HCT116 (cell line): ENCODE measurements around the gene ANKRD44. TPM values are rescaled to one million over a fixed set of nuclear protein-coding genes. Genes with fewer than 3 reads are reported as not detected.

ENCODE experiments used
- ATAC-seq: fragments of 200-7000 bp; cut with Tn5 transposase; 2 replicates; pipeline ENCODE4 v1.9.1; 2020; ENCODE audit warnings: mild to moderate bottlenecking, moderate library complexity
- Bru-seq: library from RNA; stranded (reverse); fragments of 400-500 nt; gene quantifications from one replicate; lab custom pipeline; 2021; lab: Mats Ljungman, UMichigan
- BruChase-seq, 2 experiments: library from RNA; stranded (reverse); fragments of 400-500 nt; gene quantifications; one replicate each; lab custom pipeline; 2021; lab: Mats Ljungman, UMichigan
- BruUV-seq: library from RNA; stranded (reverse); fragments of 400-500 nt; replicated peaks from 2 replicates; lab custom pipeline; 2021; lab: Mats Ljungman, UMichigan
- CTCF ChIA-PET: fragments of 300-600 bp; sonication (Branson Sonifier 250); formaldehyde crosslinking; loops from one replicate; lab custom pipeline; 2021; ENCODE audit warnings: antibody characterized with exemption; lab: Charles Lee
- POLR2A ChIA-PET: fragments of 300-600, 350-600 bp; sonication (Branson Sonifier 250); formaldehyde crosslinking; loops from one replicate; lab custom pipeline; 2021; ENCODE audit warnings: antibody characterized with exemption; lab: Charles Lee
- RAD21 ChIA-PET, 2 experiments: fragments of 300-600 bp; sonication (Branson Sonifier 250); formaldehyde crosslinking; loops; one replicate each; lab custom pipeline; 2023; ENCODE audit warnings: low total read pairs in 2 of 2; ENCODE audit not compliant: uncharacterized antibody in 2 of 2, unreplicated experiment in 2 of 2, low non-redundant PET in 1 of 2; lab: Charles Lee
- DNase-seq: peaks from one replicate; pipeline ENCODE4 v3.0.0-alpha.2; 2010; ENCODE audit warnings: low read depth, low spot score
- H2AFZ ChIP-seq: fragments of 200-600 bp; shearing (Covaris generic), sonication (generic); 2 replicates; pipeline ENCODE4 v1.6.1; 2017; ENCODE audit warnings: low read depth, mixed run types, mixed read lengths, antibody characterized with exemption, low read length; ENCODE audit not compliant: poor library complexity, severe bottlenecking
- H3K27ac ChIP-seq: 2 replicates; pipeline ENCODE4 v1.5.1; 2012; ENCODE audit warnings: low read depth, low read length
- H3K27me3 ChIP-seq: fragments of 200-600 bp; sonication (generic); 2 replicates; pipeline ENCODE4 v1.6.1; 2016; ENCODE audit warnings: mixed run types, low read length, mixed read lengths; ENCODE audit not compliant: insufficient read depth
- H3K36me3 ChIP-seq, 2 experiments: fragments of 200-500 bp in 1 of 2; fragments of 200-600 bp in 1 of 2; sonication (Bioruptor generic) in 1 of 2; sonication (generic) in 1 of 2; 2 replicates each; pipeline versions ENCODE4 v1.5.1 to v1.6.1; 2014 to 2016; ENCODE audit warnings: low read length in 2 of 2, inconsistent platforms in 1 of 2, mixed read lengths in 1 of 2, mixed run types in 1 of 2; ENCODE audit not compliant: insufficient read depth in 2 of 2, control insufficient read depth in 1 of 2
- H3K4me1 ChIP-seq, 2 experiments: fragments of 200-600 bp in 1 of 2; sonication (generic) in 1 of 2; 2 replicates each; pipeline versions ENCODE4 v1.5.1 to v1.6.1; 2012 to 2017; ENCODE audit warnings: low read length in 2 of 2, inconsistent platforms in 1 of 2, mild to moderate bottlenecking in 1 of 2, mixed read lengths in 1 of 2, mixed run types in 1 of 2, moderate library complexity in 1 of 2; ENCODE audit not compliant: insufficient read depth in 2 of 2, control insufficient read depth in 1 of 2
- H3K4me2 ChIP-seq: fragments of 200-600 bp; sonication (generic); 2 replicates; pipeline ENCODE4 v1.6.1; 2017; ENCODE audit warnings: mixed run types, low read length, mixed read lengths
- H3K4me3 ChIP-seq, 2 experiments: fragments of 200-600 bp in 1 of 2; sonication (generic) in 1 of 2; replicated peaks in 1 of 2; 2 replicates each; pipeline ENCODE4 v1.5.1; 2011 to 2016; ENCODE audit warnings: low read length in 2 of 2, control low read depth in 1 of 2, low read depth in 1 of 2, mild to moderate bottlenecking in 1 of 2, mixed read lengths in 1 of 2, mixed run types in 1 of 2
- H3K79me2 ChIP-seq: fragments of 200-600 bp; sonication (generic); 2 replicates; pipeline ENCODE4 v1.6.1; 2017; ENCODE audit warnings: mild to moderate bottlenecking, mixed run types, low read length, moderate library complexity, mixed read lengths; ENCODE audit not compliant: insufficient read depth
- H3K9ac ChIP-seq: fragments of 200-600 bp; sonication (generic); 2 replicates; pipeline ENCODE4 v1.6.1; 2016; ENCODE audit warnings: low read length, mixed read lengths
- H3K9me2 ChIP-seq: fragments of 200-600 bp; sonication (generic), shearing (Covaris generic); 2 replicates; pipeline ENCODE4 v1.6.1; 2017; ENCODE audit warnings: mixed run types, mild to moderate bottlenecking, moderate library complexity; ENCODE audit not compliant: insufficient read depth
- H3K9me3 ChIP-seq, 2 experiments: fragments of 200-500 bp in 1 of 2; fragments of 200-600 bp in 1 of 2; sonication (Bioruptor generic) in 1 of 2; sonication (generic) in 1 of 2; 2 replicates each; pipeline ENCODE4 v1.6.1; 2014 to 2017; ENCODE audit warnings: low read length in 2 of 2, mixed read lengths in 2 of 2, inconsistent platforms in 1 of 2, low read depth in 1 of 2, mild to moderate bottlenecking in 1 of 2, mixed run types in 1 of 2, moderate library complexity in 1 of 2; ENCODE audit not compliant: control insufficient read depth in 1 of 2, insufficient read depth in 1 of 2
- H4K20me1 ChIP-seq: fragments of 200-600 bp; sonication (generic), shearing (Covaris generic); 2 replicates; pipeline ENCODE4 v1.6.1; 2017; ENCODE audit warnings: mixed run types, mild to moderate bottlenecking, moderate library complexity; ENCODE audit not compliant: insufficient read depth
- ATF3 ChIP-seq: IDR thresholded peaks from 2 replicates; pipeline ENCODE4 v1.6.1; 2012
- CEBPB ChIP-seq: IDR thresholded peaks from 2 replicates; pipeline ENCODE4 v1.6.1; 2012; ENCODE audit warnings: low read depth
- EZH2 ChIP-seq: fragments of 200-600 bp; sonication (generic); IDR thresholded peaks from 2 replicates; pipeline ENCODE4 v1.6.1; 2017; ENCODE audit warnings: antibody characterized with exemption, mixed run types
- FOSL1 ChIP-seq: IDR thresholded peaks from 2 replicates; pipeline ENCODE4 v1.6.1; 2012; ENCODE audit warnings: low read depth
- MAX ChIP-seq: IDR thresholded peaks from 2 replicates; pipeline ENCODE4 v1.6.1; 2012
- POLR2A ChIP-seq: IDR thresholded peaks from 2 replicates; pipeline ENCODE4 v1.7.0; 2011; ENCODE audit warnings: borderline replicate concordance; ENCODE audit not compliant: insufficient read depth, insufficient read length; ENCODE audit errors: extremely low read depth
- POLR2AphosphoS5 ChIP-seq: IDR thresholded peaks from 2 replicates; pipeline ENCODE4 v1.6.1; 2011; ENCODE audit warnings: mild to moderate bottlenecking, low read depth, low read length, moderate library complexity
- RAD21 ChIP-seq: IDR thresholded peaks from 2 replicates; pipeline ENCODE4 v1.6.1; 2012; ENCODE audit warnings: low read depth, mild to moderate bottlenecking
- REST ChIP-seq: IDR thresholded peaks from 2 replicates; pipeline ENCODE4 v1.6.1; 2012; ENCODE audit warnings: low read depth
- SIN3A ChIP-seq: IDR thresholded peaks from 2 replicates; pipeline ENCODE4 v1.6.1; 2012; ENCODE audit warnings: low read depth
- SP1 ChIP-seq: IDR thresholded peaks from 2 replicates; pipeline ENCODE4 v1.6.1; 2012; ENCODE audit warnings: low read depth
- SRF ChIP-seq: IDR thresholded peaks from 2 replicates; pipeline ENCODE4 v1.6.1; 2012; ENCODE audit warnings: low read depth
- TCF7L2 ChIP-seq: IDR thresholded peaks from 2 replicates; pipeline ENCODE4 v1.7.0; 2011; ENCODE audit warnings: borderline replicate concordance, inconsistent platforms; ENCODE audit not compliant: insufficient read depth, insufficient read length; ENCODE audit errors: extremely low read depth
- YY1 ChIP-seq: IDR thresholded peaks from 2 replicates; pipeline ENCODE4 v1.6.1; 2011; ENCODE audit warnings: low read length, low read depth, moderate library complexity, mild to moderate bottlenecking; ENCODE audit not compliant: insufficient replicate concordance; ENCODE audit errors: extremely low read depth
- ZBTB33 ChIP-seq: IDR thresholded peaks from 2 replicates; pipeline ENCODE4 v1.6.1; 2011; ENCODE audit warnings: mild to moderate bottlenecking, low read length, moderate library complexity; ENCODE audit not compliant: insufficient replicate concordance; ENCODE audit errors: extremely low read depth
- ZFX ChIP-seq: fragments of 450-650 bp; IDR thresholded peaks from 2 replicates; pipeline ENCODE4 v1.6.1; 2017
- ZNF274 ChIP-seq: fragments of 200-500 bp; sonication (Bioruptor generic); IDR thresholded peaks from 2 replicates; pipeline ENCODE4 v1.6.1; 2014; ENCODE audit warnings: mild to moderate bottlenecking, low read depth, low read length, inconsistent platforms
- intact Hi-C: fragments of 100-400 bp; cut with micrococcal nuclease; formaldehyde crosslinking; loops from 2 replicates; pipeline ENCODE4 v1.10.0; 2022
- long read RNA-seq: library from polyadenylated mRNA; unstranded; transcript quantifications from one replicate; pipeline ENCODE4 v2.0.0, GENCODE V29; 2021; ENCODE audit not compliant: unreplicated experiment
- polyA plus RNA-seq: library from polyadenylated mRNA; unstranded; fragments of >200 nt; gene quantifications from 2 replicates; pipeline ENCODE4 v1.2.1, GENCODE V29; 2012; ENCODE audit warnings: missing spikeins
- total RNA-seq: library from RNA; stranded (reverse); gene quantifications from one replicate; pipeline ENCODE4 v1.2.1, GENCODE V29; 2021; ENCODE audit not compliant: unreplicated experiment

ANKRD44 gene
- total RNA-seq (2.7 TPM), Bru-seq, nascent RNA (percentile 40 among the genes with signal in this experiment), BruChase-seq, experiment 1, labeled RNA remaining after a 6-hour chase (percentile 30 among the genes with signal in this experiment), BruChase-seq, experiment 2, labeled RNA remaining after a 2-hour chase (percentile 39 among the genes with signal in this experiment)
- polyA plus RNA-seq: 0.99 and 1.6 TPM in 2 replicates
- long read RNA-seq, full-length matches to known transcripts: 3 of 5 reads
- long read RNA-seq, partial matches to known transcripts: 0 of 5 reads
- long read RNA-seq, other reads (novel, unspliced or antisense): 2 of 5 reads

GRCh38 chr2:197310271-197310985, at the start of gene ANKRD44:
TSS of gene ANKRD44 (minus strand) at chr2:197310780. CDS start at chr2:197310604, 176 bp downstream.
- Histone ChIP-seq H3K4me1 (peaks cover 9 to 16% of the 10 kb centered on the region in 2 experiments; a peak in 3 of 4 replicates), H4K20me1 (no peaks in the 10 kb centered on the region), H3K36me3 (no peaks in the 10 kb centered on the region), H3K9me2 (no peaks in the 10 kb centered on the region), H3K9ac (peak within 1 kb of the TSS; percentile 51), H3K79me2 (no peaks in the 10 kb centered on the region), H3K4me2 (peak within 1 kb of the TSS; percentile 91), H2AFZ (peak within 1 kb of the TSS; percentile 72), H3K27ac (peak within 1 kb of the TSS; percentile 30; the same call in 1 of the 2 replicates), H3K27me3 (no peaks in the 10 kb centered on the region), H3K9me3 (no peaks in the 10 kb centered on the region), H3K4me3 (peak within 1 kb of the TSS; percentile 57 to 66)
- CTCF ChIA-PET: no interaction called here
- DNase-seq (peak; percentile 31), ATAC-seq (peak; percentile 94)
- peak; percentile 62 for TF ChIP-seq MAX
- TF ChIP-seq REST: no peak
- no peak for TF ChIP-seq SRF
- TF ChIP-seq FOSL1: no peak
- TF ChIP-seq POLR2A: no peak
- TF ChIP-seq CEBPB: no peak
- TF ChIP-seq ZBTB33: no peak
- TF ChIP-seq EZH2: no peak
- peak; percentile 41; the same call in 1 of the 2 replicates for TF ChIP-seq RAD21
- TF ChIP-seq ATF3: no peak
- peak; percentile 66 for TF ChIP-seq ZFX
- TF ChIP-seq POLR2AphosphoS5: peak; percentile 44; the same call in 1 of the 2 replicates
- TF ChIP-seq SP1: no peak
- no peak for TF ChIP-seq YY1
- TF ChIP-seq TCF7L2: no peak
- TF ChIP-seq SIN3A: no peak
- TF ChIP-seq ZNF274: no peak
- no TSS peak for BruUV-seq
- intact Hi-C loops: no loop called here
- POLR2A ChIA-PET: no interaction called here
- RAD21 ChIA-PET: no interaction called here
